ENCODE data around the gene KRT78. TPM values are rescaled to one million over a fixed set of nuclear protein-coding genes. Genes with fewer than 3 reads are reported as not detected.

The KRT78 gene
- total and polyA plus RNA-seq, 2 of the 13 experiments (the other 11 are each of a cell fraction or from before 2014, with no cell fraction given): not detected

DNA sequence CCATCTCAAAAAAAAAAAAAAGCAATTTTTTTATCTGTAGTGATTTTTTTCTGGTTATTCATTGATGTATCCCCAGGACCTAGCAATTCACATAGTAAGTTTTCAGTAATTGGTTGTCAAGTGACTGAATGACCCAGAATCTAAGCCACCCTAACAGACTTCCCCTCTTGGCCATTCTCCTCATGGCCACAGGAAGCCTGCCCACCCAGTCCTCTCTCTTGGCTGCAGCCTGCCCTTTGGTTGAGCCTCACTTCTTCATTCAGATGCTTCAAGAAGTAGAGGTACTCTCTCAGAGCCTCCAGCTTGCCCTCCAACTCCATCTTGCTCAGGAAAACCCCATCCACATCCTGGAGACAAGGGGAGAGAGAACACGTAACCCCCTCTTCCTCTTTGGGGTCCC lies 2.8 kb downstream of the KRT78 start (continued):
- TF ChIP-seq, protein P1, sequence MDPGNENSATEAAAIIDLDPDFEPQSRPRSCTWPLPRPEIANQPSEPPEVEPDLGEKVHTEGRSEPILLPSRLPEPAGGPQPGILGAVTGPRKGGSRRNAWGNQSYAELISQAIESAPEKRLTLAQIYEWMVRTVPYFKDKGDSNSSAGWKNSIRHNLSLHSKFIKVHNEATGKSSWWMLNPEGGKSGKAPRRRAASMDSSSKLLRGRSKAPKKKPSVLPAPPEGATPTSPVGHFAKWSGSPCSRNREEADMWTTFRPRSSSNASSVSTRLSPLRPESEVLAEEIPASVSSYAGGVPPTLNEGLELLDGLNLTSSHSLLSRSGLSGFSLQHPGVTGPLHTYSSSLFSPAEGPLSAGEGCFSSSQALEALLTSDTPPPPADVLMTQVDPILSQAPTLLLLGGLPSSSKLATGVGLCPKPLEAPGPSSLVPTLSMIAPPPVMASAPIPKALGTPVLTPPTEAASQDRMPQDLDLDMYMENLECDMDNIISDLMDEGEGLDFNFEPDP (CRISPR knock-in tag; conservative IDR thresholded peaks at IDR 0.05): no peak
- TF ChIP-seq MAF1 (CRISPR knock-in tag; IDR thresholded peaks at IDR 0.05; ENCODE audit: borderline replicate concordance): no peak

DNA sequence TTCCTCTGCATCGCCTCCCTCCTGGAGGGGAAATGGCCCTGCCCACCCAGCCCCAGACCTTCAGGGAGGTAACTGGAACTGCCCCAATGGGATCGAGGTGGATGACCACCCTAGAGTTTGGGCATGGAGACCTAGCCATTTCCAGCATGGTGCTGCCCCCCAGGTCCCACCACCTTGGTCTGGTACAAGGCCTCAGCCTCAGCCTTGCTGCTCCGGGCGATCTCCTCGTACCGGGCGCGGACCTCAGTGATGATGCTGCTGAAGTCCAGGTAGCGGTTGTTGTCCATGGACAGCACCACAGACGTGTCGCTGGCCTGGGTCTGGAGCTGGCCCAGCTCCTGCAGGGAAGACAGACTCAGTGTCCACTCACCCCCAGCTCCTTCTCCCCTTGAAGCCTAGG lies 4.4 kb downstream of the KRT78 start:
- no CpG with 5 or more reads among the region's 11 CpGs for WGBS (ENCODE audit: low lambda C conversion rate)
- ATAC-seq (no peak), DNase-seq (ENCODE audit: low spot score) (no peak), FAIRE-seq (no peak)
- Histone ChIP-seq H3K9me3 (ENCODE audit: low read length) (no peaks in the 10 kb centered on the region), H3K9ac (ENCODE audit: insufficient read depth, low read depth, low read length) (no peak overlapping the region), H3K27me3 (ENCODE audit: control insufficient read depth in 1 of 2, insufficient read depth in 2 of 2, low read length in 2 of 2) (peaks cover 5 to 38% of the 10 kb centered on the region in 2 experiments; a peak in 4 of 5 replicates), H3K36me3 (replicated peaks in 1 of 2; ENCODE audit: control insufficient read depth in 1 of 2, insufficient read depth in 2 of 2, low read length in 2 of 2) (no peaks in the 10 kb centered on the region), H4K20me1 (ENCODE audit: insufficient read depth, low read length) (no peaks in the 10 kb centered on the region), H3K4me2 (ENCODE audit: low read depth, low read length) (no peak overlapping the region), H3K79me2 (ENCODE audit: insufficient read depth, low read length) (no peaks in the 10 kb centered on the region), H2AFZ (ENCODE audit: low read length) (no peak overlapping the region), H3K4me3 (replicated peaks in 1 of 3; ENCODE audit: insufficient read depth in 1 of 3, low read depth in 2 of 3, low read length in 3 of 3) (no peak overlapping the region), H3K4me1 (ENCODE audit: insufficient read depth, low read length) (no peaks in the 10 kb centered on the region), H3K27ac (ENCODE audit: extremely low read length, insufficient read depth, low read length) (no peak overlapping the region)
- CTCF ChIA-PET (ENCODE audit: low intra/inter-chr PET ratio, low total read pairs): no interaction called here
- no TSS peak for BruUV-seq (replicated peaks)
- intact Hi-C loops (cut with micrococcal nuclease; ENCODE audit: unreplicated experiment): no loop called here
- TF ChIP-seq ZNF577 (CRISPR knock-in tag; IDR thresholded peaks at IDR 0.05; ENCODE audit: borderline replicate concordance, low read depth): no peak
- no peak for TF ChIP-seq CBFB (CRISPR knock-in tag; IDR thresholded peaks at IDR 0.05)
- TF ChIP-seq, protein P2, sequence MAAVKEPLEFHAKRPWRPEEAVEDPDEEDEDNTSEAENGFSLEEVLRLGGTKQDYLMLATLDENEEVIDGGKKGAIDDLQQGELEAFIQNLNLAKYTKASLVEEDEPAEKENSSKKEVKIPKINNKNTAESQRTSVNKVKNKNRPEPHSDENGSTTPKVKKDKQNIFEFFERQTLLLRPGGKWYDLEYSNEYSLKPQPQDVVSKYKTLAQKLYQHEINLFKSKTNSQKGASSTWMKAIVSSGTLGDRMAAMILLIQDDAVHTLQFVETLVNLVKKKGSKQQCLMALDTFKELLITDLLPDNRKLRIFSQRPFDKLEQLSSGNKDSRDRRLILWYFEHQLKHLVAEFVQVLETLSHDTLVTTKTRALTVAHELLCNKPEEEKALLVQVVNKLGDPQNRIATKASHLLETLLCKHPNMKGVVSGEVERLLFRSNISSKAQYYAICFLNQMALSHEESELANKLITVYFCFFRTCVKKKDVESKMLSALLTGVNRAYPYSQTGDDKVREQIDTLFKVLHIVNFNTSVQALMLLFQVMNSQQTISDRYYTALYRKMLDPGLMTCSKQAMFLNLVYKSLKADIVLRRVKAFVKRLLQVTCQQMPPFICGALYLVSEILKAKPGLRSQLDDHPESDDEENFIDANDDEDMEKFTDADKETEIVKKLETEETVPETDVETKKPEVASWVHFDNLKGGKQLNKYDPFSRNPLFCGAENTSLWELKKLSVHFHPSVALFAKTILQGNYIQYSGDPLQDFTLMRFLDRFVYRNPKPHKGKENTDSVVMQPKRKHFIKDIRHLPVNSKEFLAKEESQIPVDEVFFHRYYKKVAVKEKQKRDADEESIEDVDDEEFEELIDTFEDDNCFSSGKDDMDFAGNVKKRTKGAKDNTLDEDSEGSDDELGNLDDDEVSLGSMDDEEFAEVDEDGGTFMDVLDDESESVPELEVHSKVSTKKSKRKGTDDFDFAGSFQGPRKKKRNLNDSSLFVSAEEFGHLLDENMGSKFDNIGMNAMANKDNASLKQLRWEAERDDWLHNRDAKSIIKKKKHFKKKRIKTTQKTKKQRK (IDR thresholded peaks at IDR 0.05; ENCODE audit: low read length): no peak
- TF ChIP-seq PAWR (CRISPR knock-in tag; IDR thresholded peaks at IDR 0.05; ENCODE audit: borderline replicate concordance): no peak
- no peak for TF ChIP-seq RCOR2 (CRISPR knock-in tag; IDR thresholded peaks at IDR 0.05)
- no peak for TF ChIP-seq ZFX (CRISPR knock-in tag; IDR thresholded peaks at IDR 0.05; ENCODE audit: low read depth)
- no peak for TF ChIP-seq ZSCAN31 (CRISPR knock-in tag; IDR thresholded peaks at IDR 0.05; ENCODE audit: low read depth)
- TF ChIP-seq, protein P3, sequence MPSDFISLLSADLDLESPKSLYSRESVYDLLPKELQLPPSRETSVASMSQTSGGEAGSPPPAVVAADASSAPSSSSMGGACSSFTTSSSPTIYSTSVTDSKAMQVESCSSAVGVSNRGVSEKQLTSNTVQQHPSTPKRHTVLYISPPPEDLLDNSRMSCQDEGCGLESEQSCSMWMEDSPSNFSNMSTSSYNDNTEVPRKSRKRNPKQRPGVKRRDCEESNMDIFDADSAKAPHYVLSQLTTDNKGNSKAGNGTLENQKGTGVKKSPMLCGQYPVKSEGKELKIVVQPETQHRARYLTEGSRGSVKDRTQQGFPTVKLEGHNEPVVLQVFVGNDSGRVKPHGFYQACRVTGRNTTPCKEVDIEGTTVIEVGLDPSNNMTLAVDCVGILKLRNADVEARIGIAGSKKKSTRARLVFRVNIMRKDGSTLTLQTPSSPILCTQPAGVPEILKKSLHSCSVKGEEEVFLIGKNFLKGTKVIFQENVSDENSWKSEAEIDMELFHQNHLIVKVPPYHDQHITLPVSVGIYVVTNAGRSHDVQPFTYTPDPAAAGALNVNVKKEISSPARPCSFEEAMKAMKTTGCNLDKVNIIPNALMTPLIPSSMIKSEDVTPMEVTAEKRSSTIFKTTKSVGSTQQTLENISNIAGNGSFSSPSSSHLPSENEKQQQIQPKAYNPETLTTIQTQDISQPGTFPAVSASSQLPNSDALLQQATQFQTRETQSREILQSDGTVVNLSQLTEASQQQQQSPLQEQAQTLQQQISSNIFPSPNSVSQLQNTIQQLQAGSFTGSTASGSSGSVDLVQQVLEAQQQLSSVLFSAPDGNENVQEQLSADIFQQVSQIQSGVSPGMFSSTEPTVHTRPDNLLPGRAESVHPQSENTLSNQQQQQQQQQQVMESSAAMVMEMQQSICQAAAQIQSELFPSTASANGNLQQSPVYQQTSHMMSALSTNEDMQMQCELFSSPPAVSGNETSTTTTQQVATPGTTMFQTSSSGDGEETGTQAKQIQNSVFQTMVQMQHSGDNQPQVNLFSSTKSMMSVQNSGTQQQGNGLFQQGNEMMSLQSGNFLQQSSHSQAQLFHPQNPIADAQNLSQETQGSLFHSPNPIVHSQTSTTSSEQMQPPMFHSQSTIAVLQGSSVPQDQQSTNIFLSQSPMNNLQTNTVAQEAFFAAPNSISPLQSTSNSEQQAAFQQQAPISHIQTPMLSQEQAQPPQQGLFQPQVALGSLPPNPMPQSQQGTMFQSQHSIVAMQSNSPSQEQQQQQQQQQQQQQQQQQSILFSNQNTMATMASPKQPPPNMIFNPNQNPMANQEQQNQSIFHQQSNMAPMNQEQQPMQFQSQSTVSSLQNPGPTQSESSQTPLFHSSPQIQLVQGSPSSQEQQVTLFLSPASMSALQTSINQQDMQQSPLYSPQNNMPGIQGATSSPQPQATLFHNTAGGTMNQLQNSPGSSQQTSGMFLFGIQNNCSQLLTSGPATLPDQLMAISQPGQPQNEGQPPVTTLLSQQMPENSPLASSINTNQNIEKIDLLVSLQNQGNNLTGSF (CRISPR knock-in tag; IDR thresholded peaks at IDR 0.05): no peak
- no peak for TF ChIP-seq ZNF430 (CRISPR knock-in tag; IDR thresholded peaks at IDR 0.05)
- no peak for TF ChIP-seq ZNF296 (CRISPR knock-in tag; conservative IDR thresholded peaks at IDR 0.05)
- no peak for TF ChIP-seq EHMT2 (IDR thresholded peaks at IDR 0.05; ENCODE audit: borderline replicate concordance, low read depth, low read length)
- TF ChIP-seq HNRNPLL (IDR thresholded peaks at IDR 0.05; ENCODE audit: low read depth, low read length, poor library complexity, severe bottlenecking): no peak
- in situ Hi-C loops (cut with HindIII; ENCODE audit: extremely low pct_ligation_motif_present, low pct_unique_long_range_greater_than_20kb): no loop called here
- POLR2A ChIA-PET: no interaction called here
